Adrenal gland (tissue), 5 donors: ENCODE results near the gene VPS18.

Experiments
- POLR2A ChIP-seq, 2 donors: fragments of 450-650 bp; IDR thresholded peaks; one replicate each; pipeline ENCODE4 v1.6.1; 2017; ENCODE audit warnings: antibody characterized with exemption in 2 of 2, mild to moderate bottlenecking in 2 of 2, moderate library complexity in 1 of 2
- TF ChIP-seq, protein P1 (sequence below), 6 experiments: fragments of 450-650 bp in 4 of 6; fragments of 200-600 bp in 2 of 6; sonication (generic) in 1 of 6; IDR thresholded peaks; 1 replicate in 5 of 6; 2 replicates in 1 of 6; pipeline versions ENCODE4 v1.5.1 to v1.8.0; 2016 to 2021; ENCODE audit warnings: antibody characterized with exemption in 6 of 6, mild to moderate bottlenecking in 2 of 6, moderate library complexity in 1 of 6
- donor health status: DM: no; HTN: no; CAD: no.

DNA sequence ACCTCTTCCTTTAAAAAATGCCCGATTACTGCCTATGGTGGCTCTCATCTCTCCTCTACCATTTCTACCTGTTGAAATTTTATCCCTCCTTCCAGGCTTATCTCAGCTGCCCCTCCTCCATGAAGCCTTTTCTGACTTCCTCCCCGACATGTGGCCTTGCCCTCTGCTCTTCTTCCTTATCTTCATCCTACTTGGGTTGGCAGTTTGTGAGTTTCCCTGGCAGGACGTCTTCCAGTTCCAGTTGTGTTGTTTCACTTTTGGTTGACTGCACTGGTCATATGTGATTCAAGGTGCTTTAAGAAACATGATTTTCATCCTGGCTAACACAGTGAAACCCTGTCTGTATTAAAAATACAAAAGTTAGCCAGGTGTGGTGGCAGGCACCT is 39.3 kb downstream of the VPS18 start:
- TF ChIP-seq, protein P1, sequence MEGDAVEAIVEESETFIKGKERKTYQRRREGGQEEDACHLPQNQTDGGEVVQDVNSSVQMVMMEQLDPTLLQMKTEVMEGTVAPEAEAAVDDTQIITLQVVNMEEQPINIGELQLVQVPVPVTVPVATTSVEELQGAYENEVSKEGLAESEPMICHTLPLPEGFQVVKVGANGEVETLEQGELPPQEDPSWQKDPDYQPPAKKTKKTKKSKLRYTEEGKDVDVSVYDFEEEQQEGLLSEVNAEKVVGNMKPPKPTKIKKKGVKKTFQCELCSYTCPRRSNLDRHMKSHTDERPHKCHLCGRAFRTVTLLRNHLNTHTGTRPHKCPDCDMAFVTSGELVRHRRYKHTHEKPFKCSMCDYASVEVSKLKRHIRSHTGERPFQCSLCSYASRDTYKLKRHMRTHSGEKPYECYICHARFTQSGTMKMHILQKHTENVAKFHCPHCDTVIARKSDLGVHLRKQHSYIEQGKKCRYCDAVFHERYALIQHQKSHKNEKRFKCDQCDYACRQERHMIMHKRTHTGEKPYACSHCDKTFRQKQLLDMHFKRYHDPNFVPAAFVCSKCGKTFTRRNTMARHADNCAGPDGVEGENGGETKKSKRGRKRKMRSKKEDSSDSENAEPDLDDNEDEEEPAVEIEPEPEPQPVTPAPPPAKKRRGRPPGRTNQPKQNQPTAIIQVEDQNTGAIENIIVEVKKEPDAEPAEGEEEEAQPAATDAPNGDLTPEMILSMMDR (IDR thresholded peaks at IDR 0.05), result no peak
- TF ChIP-seq POLR2A (IDR thresholded peaks at IDR 0.05), result no peak
